Kidney tubule cell (primary cell): Measurements from ENCODE around the gene IL36RN.

Experiments used
- DNase-seq: peaks from one replicate; pipeline ENCODE4 v3.0.0-alpha.2; 2018; ENCODE audit warnings: low spot score

Gene IL36RN

DNA sequence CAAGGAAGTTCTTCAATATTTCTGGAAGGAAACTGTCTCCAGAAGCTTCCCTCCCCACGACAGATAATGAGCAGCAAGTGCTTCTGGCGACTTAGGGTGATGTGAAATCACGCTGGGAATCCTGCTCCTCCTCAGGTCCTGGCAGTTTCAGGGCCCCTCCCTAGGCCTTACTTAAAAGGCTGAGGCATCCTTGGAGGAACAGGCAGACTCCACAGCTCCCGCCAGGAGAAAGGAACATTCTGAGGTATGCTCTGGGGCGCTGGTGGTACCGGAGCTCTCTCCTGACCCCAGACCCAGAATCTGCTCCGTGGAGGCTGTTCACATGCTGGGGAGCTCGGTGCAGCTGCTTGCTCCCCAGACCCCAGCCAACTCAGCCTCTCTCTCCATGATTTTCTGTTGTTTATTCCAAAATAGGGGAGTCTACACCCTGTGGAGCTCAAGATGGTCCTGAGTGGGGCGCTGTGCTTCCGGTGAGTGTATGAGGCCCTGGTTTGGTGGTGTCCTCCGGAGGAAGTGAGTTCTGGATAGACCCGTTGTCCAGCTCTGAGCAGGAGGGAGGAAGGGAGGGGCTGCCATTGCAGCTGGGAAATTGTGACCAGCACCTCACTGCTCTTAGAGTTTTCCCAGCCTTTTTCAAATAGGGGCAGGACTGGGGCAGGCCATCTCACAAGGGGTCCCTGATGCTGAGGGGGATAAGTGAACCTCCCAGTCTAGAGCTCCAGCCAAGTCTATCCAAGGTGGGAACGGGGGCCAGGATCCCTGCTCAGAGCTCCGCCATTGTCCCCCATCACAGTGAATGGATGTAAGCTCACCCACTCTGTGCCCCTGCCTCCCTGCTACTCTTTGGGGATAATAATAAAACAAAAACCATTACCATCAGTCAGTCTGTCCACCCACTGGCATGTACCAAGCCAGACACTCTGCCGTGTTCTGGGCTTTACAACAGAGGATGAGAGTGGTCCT is at the start of gene IL36RN:
TSS of gene IL36RN (plus strand) at position 201 of the 963 bp plus-strand sequence. CDS start at position 442, 241 bp downstream.
- DNase-seq = no peak

DNA sequence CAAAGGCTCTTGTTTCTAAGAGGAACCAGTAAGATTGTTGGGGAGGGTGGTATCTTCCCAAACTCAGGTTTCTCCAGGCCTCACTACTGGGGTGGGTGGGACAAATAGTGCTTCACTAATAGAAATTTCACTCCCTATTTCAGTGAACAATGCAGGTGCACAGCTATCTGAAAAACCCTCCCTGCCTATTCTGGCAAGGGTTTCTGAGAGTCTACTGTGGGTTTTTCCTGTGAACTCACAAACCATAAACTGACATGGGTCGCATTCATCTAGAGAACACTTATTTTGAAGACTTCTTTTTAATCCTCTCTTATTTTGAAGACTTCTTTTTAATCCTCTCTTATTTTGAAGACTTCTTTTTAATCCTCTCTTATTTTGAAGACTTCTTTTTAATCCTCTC is 49.4 kb upstream of the IL36RN start:
- no peak for DNase-seq

GRCh38 chr2:113010088-113010487 is 48.9 kb upstream of the IL36RN start:
- DNase-seq = no peak

- no peak for DNase-seq
These were observed 47.9 kb upstream of the IL36RN start for GRCh38 chr2:113011108-113011507.

DNA sequence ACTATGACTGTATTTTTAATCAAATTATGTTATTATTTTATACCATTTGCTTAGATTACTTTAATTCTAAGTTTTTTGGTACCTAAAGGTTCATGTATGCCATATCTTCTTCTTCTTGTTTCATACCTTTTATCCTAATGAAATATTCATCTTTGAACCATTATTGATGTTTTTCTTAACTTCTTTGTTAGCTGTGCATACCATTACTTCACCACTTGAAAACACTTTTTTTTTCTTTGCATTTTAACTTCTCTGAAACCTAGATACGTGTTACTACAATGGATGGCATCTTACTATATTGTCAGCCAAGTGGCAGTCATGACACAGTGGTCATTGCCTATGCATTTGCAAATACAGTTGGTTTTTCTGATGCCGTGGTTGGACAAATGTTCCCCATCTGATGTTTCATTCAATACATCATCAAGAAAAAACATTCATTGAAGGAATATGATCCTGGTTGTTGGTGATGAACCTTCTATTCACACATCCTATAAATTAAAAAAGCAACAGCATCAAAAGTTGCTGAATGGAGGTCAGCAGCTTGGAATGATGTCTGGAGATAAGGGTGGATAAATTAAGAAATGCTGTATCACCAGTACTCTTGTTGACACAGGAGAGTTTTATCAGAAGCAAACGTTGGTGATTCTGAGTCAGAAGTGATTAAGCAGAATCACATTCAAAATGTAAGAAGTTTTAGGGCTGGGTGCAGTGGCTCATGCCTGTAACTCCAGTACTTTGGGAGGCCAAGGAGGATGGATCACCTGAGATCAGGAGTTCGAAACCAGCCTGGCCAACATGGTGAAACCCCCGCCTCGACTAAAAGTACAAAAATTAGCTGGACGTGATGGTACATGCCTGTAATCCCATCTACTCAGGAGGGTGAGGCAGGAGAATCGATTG is 46.3 kb upstream of the IL36RN start:
- DNase-seq = peak; percentile 39

DNA sequence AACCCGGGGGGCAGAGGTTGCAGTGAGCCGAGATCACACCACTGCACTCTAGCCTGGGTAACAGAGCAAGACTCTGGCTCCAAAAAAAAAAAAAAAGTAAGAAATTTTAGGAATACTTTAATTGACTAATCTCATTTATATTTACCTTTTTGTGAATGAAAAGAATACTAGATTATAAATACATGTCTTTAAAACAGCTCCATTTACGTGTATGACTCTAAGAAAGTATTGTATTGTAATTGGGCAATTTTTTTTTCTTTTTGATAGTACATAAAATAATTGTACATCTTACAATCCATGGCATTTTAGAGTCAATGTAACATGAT is 45.7 kb upstream of the IL36RN start:
- no peak for DNase-seq

- DNase-seq = no peak
These were observed 44.9 kb upstream of the IL36RN start for GRCh38 chr2:113014067-113014466.

DNA sequence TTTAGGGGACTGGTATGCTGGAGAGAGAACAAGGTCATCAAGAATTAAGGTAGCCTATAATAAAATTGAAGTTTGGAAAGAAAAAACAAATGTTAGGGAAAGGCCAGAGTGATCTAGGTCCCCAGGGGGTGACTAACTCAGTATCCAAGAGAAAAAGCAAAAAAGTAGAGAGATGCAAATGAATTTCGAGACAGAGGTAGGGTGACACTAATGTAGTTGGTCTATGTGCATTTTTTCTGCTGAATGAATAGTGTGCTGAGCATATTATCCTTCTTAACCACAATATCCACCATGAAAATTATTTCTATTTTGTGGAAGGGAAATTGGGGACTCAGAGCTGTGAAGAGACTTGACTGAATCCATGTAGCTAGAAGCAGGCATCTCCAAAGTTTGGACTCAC is 44.0 kb upstream of the IL36RN start:
- no peak for DNase-seq

DNA sequence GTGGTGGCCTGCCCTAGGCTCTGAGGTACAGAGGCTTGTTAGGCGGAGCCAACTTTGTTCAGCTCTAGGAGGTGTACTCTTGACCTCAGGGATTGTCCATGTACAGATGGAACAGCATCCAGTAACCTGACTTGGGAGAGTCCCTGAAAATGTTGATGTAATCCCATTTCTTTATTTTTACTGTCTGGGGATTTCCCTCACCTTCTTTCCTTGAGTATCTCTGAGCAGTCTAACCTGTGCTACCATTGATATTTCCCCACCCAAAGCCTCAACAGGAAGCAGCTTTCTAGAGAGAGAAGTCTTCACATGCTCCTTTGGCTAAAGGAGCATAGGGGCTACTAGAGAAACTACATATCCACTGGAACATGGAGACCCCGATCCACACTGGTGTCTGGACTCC is 43.3 kb upstream of the IL36RN start:
- DNase-seq = peak; percentile 25

DNA sequence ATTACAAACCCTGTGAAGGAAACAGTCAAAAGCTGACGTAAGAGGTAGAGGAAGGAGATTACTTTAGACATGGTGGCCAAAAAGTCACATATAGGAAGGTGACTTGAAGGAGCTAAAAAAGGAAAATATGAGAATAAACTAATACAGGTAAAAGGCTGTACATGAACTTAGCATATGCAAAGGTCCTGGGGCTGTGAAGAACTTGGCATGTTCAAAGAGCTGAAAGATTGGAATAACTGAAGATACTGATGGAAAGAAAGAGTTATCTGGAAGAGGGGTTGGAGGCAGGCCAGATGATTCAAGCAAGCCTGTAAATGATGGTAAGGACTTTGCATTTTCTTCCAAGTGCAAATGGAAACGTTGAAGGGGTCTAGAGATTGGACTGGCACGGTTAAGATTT is 40.5 kb upstream of the IL36RN start:
- no peak for DNase-seq

- DNase-seq = no peak
These were observed 37.7 kb upstream of the IL36RN start for GRCh38 chr2:113021312-113021711.

GRCh38 chr2:113024764-113025163 is 34.2 kb upstream of the IL36RN start:
- no peak for DNase-seq

DNA sequence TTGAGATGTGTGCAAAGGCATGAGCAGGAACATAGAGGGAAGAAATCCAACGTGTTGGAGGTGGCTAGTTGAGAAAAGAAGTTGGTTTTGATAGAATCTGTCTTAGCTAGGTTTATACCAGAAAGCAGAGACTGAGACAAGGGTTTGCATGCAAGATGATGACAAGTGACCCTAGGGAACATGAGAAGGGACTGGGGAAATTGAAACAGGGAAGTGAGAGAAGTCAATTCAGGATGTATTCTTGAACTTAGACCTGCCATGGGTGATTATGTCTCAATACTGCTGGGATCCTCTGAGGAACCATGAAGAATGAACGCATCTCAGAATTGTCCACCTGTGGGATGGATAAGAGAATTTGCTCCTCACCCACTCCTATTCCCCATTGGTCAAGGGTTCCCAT is 33.3 kb upstream of the IL36RN start:
- DNase-seq = no peak

DNA sequence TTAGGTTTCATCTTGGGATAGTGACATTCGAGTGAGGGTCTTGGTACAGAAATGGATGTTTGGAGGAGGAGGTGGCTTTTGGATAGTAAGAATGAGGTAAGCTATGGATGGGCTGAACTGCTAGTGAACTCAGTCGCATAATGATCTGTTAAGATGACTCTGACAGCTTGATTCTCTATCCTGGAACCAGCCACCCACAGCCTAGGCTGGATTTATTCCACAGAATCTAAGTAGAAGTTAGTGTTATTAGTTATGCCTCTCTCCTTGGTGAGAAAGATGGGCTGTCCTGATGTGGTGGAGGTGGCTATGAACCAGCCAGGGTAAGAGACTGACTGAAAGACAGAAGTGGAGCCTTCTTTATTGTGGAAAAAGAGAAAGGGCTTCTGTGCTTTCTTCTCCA is 31.3 kb upstream of the IL36RN start:
- no peak for DNase-seq

- no peak for DNase-seq
These were observed 30.9 kb upstream of the IL36RN start for GRCh38 chr2:113028112-113028511.

- DNase-seq = no peak
These were observed 26.3 kb upstream of the IL36RN start for GRCh38 chr2:113032737-113033136.

DNA sequence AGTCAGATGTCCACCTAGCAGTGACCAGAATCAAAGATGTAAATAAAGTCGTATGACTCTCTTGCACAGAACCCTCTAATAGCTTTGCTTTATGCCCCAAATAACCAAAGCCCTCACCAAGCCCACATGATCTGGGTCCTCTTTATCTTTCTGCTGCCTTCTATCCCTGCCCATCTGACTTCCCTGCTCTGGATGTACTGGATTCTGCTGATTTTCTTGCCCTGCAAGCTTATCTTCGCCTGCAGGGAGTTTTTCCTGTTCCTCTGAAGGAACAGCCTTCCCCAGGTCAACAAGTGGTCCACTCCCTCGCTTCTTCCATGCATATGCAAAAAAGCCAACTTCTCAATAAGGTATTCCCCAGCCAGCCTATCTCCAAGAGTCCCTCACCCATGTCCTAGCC is 25.0 kb upstream of the IL36RN start:
- DNase-seq = no peak

DNA sequence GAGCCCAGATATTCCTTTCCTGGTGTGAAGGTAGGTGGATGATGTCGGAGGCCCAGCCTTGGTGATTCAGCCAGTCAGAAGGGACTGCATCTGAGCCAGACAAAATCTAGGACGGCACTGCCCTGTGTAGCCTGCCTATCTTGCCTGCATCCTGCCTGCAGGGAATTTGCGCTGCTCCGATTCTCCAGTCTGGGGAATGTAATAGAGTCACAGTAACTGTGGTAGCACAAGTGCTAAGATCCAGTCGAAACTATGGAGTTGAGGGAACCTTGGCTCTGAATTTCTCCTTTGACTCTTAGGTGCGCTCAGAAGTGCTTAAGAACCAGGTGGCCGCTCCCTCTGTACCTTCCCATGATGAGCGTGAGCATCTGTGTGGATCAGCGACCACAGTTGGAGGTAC is 22.2 kb upstream of the IL36RN start:
- DNase-seq = peak; percentile 2

- DNase-seq = no peak
These were observed 20.7 kb upstream of the IL36RN start for GRCh38 chr2:113038291-113038690.

DNA sequence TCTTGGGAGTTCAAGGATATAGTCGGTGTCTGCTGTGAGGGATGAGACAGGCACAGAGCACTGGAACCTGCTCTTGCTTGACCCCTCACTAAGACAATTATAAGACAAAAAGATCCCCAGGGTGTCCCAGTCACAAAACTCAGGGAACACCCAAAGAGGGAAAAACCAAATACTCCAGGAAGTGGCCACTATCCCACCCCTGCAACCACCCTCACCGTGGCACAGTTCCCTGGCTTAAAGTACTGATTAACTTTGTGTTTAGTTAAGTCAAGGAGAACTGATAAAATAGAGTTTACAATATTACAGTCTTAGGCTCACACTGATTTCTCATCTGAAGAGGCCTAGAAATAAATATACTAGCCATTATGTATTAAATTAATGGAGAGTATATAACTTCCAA is 19.8 kb upstream of the IL36RN start:
- DNase-seq = no peak

DNA sequence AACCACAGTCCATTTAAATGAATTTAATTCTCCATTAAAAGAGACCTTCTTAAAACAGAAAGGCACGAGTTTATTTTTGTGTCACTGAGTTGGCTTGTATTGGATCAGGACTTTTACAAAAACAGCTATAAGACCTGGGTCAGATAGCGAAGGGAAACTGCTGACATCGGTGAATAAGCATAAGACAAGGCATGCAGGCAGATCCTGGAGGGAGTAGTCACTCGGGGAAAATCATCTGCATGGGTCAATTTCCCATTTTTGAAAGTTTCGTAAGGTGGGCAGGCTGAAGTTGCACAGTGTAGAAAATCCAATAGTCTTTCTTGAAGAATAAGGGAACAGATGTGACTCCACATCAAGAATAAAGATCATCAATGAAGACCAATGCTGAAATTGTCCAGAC is 19.3 kb upstream of the IL36RN start:
- no peak for DNase-seq

DNA sequence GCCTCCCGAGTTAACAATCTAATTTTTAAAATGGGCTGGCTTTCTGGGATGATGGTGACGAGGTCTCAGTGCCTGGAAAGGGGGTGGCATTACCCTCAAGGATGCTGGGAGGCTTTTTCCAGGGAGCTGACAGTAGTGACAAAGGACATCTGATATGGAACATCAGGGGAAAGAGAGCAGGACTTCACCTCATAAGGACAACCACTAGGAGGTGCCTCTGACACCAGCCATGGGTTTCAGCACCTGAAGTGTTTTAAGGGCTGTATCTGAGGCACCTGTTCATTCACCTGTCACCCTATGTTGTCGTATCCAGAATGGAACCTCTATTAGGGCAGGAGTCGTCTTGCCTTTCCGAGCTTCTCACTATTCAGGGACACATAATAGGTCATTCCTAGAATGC is 17.1 kb upstream of the IL36RN start:
- peak; percentile 19 for DNase-seq

GRCh38 chr2:113046465-113046864 is 12.5 kb upstream of the IL36RN start:
- DNase-seq = no peak
